Esophagus (tissue), 2 donors: ENCODE results near the gene SCO2. TPM values are rescaled to one million over a fixed set of nuclear protein-coding genes. Genes with fewer than 3 reads are reported as not detected.

Experiments
- H3K27ac ChIP-seq, 2 donors: one replicate each; pipeline ENCODE4 v1.5.1; 2013; ENCODE audit warnings: low read depth in 2 of 2, mild to moderate bottlenecking in 2 of 2, inconsistent platforms in 1 of 2, low read length in 1 of 2, moderate library complexity in 1 of 2
- H3K27me3 ChIP-seq, 2 donors: one replicate each; pipeline ENCODE4 v1.6.1; 2013; ENCODE audit warnings: low read length in 2 of 2, control low read depth in 1 of 2, mild to moderate bottlenecking in 1 of 2; ENCODE audit not compliant: insufficient read depth in 2 of 2, control insufficient read depth in 1 of 2
- H3K36me3 ChIP-seq, 2 donors: one replicate each; pipeline ENCODE4 v1.6.1; 2013; ENCODE audit warnings: low read length in 1 of 2; ENCODE audit not compliant: control insufficient read depth in 2 of 2, insufficient read depth in 2 of 2
- H3K4me1 ChIP-seq, 2 donors: one replicate each; pipeline ENCODE4 v1.6.1; 2013; ENCODE audit warnings: low read length in 1 of 2; ENCODE audit not compliant: control insufficient read depth in 2 of 2, insufficient read depth in 2 of 2
- H3K4me3 ChIP-seq, 2 donors: one replicate each; pipeline ENCODE4 v1.5.1; 2013; ENCODE audit warnings: low read length in 2 of 2, mild to moderate bottlenecking in 2 of 2, low read depth in 1 of 2, moderate library complexity in 1 of 2
- H3K9me3 ChIP-seq, 2 donors: one replicate each; pipeline ENCODE4 v1.6.1; 2013; ENCODE audit warnings: mild to moderate bottlenecking in 2 of 2, low read depth in 1 of 2, low read length in 1 of 2, moderate library complexity in 1 of 2; ENCODE audit not compliant: control insufficient read depth in 2 of 2, insufficient read depth in 1 of 2
- WGBS, 2 donors: extraction: QIAGEN DNeasy Blood & Tissue Kit; methylation state at CpG; one replicate each; pipeline ENCODE4 v1.1.7; 2013; 5-methylcytosine and 5-hydroxymethylcytosine counted together
- polyA plus RNA-seq, 2 donors: library from polyadenylated mRNA; stranded (reverse); fragments of 200-250 nt; gene quantifications; one replicate each; pipeline ENCODE4 v1.2.3, GENCODE V29; 2013
- donor health status: healthy with polysubstance abuse.
- donor health status: Bipolar disorder and iron deficiency.

Gene SCO2
- polyA plus RNA-seq, 2 donors = 0.61 to 3.2 TPM

DNA sequence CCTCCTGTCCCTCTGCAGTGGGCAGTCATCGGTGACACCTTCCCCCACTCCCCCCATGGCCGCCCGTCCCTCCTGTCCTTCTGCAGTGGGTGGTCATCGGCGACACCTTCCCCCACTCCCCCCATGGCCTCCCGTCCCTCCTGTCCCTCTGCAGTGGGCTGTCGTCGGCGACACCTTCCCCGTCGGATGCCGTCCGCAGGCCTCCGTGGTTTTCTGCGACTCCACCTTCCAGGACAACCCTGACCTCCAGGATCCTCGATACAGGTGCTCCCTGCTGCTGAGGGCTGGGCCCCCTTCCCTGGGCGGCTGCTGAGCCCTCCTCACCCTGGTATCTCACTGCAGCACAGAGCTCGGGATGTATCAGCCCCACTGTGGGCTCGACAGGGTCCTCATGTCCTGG, 36.5 kb downstream of the SCO2 start:
- Histone ChIP-seq H3K36me3 (no peaks in the 10 kb centered on the region), H3K9me3 (no peaks in the 10 kb centered on the region), H3K4me1 (peaks cover 0 to 4% of the 10 kb centered on the region in 2 donors), H3K27ac (no peak overlapping the region), H3K4me3 (no peak overlapping the region), H3K27me3 (no peaks in the 10 kb centered on the region)
- 77 to 78% methylated on average over 19 of the region's 19 CpGs for WGBS, 2 donors

DNA sequence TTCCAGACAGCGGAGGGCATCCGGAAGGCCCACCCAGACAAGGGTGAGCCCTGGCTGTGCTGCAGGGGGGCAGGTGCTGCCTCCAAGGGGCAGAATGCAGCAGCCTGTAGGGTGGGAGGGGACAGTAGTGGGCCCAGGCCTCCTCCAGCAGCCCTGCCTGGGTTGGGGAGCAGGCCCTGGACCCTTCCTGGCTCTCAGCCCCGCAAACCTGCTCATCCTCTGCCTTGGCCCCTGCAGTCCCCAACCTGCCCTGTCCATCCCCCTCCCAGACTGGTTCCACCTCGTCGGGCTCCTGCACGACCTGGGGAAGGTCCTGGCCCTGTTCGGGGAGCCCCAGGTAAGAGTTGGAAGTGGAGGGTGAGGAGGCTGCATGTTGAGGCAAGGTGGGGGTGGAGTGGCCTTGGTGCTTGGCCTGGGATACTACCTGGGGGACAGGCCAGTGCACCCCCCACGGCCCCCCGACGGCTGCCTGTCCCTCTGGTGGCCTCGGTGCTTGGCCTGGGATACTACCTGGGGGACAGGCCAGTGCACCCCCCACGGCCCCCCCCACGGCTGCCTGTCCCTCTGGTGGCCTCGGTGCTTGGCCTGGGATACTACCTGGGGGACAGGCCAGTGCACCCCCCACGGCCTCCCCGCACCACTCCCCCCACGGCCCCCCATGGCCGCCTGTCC, 37.3 kb downstream of the SCO2 start:
- Histone ChIP-seq H3K9me3 (no peaks in the 10 kb centered on the region), H3K4me3 (no peak overlapping the region), H3K27me3 (no peaks in the 10 kb centered on the region), H3K36me3 (peaks cover 0 to under 1% of the 10 kb centered on the region in 2 donors), H3K4me1 (peaks cover 0 to 4% of the 10 kb centered on the region in 2 donors), H3K27ac (no peak overlapping the region)
- WGBS, 2 donors = 78 to 85% methylated on average over 14 to 18 of the region's 18 CpGs

DNA sequence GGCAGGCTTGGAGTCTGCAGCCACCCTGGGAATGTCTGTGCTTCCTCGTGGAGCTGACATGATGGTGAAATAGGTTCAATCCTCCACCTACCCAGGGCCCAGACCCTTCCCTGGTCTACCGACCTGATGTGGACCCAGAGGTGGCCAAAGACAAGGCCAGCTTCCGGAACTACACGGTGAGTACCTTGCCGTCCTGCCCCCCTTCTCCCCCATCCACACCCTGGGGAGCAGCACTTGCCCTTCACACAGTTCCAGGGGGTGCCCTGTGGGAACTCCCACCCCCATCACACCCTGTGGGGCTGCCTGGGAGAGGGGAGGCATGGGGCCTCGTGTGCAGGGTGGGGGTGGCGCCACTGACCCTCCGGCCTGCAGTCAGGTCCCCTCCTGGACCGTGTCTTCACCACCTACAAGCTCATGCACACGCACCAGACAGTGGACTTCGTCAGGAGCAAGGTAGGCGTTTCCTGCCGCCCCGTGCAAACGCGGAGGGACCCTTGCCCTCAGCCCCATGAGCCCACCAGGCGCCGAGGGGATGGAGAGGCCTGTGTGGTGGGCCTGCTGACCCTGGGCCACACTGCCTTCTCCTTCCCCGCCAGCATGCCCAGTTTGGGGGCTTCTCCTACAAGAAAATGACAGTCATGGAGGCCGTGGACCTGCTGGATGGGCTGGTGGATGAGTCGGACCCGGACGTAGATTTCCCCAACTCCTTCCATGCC, 38.0 kb downstream of the SCO2 start:
- WGBS, 2 donors = 79 to 80% methylated on average over 23 of the region's 23 CpGs
- Histone ChIP-seq H3K4me3 (no peak overlapping the region), H3K9me3 (no peaks in the 10 kb centered on the region), H3K36me3 (peaks cover 0 to 1% of the 10 kb centered on the region in 2 donors), H3K27me3 (no peaks in the 10 kb centered on the region), H3K27ac (no peak overlapping the region), H3K4me1 (peaks cover 0 to 7% of the 10 kb centered on the region in 2 donors)

DNA sequence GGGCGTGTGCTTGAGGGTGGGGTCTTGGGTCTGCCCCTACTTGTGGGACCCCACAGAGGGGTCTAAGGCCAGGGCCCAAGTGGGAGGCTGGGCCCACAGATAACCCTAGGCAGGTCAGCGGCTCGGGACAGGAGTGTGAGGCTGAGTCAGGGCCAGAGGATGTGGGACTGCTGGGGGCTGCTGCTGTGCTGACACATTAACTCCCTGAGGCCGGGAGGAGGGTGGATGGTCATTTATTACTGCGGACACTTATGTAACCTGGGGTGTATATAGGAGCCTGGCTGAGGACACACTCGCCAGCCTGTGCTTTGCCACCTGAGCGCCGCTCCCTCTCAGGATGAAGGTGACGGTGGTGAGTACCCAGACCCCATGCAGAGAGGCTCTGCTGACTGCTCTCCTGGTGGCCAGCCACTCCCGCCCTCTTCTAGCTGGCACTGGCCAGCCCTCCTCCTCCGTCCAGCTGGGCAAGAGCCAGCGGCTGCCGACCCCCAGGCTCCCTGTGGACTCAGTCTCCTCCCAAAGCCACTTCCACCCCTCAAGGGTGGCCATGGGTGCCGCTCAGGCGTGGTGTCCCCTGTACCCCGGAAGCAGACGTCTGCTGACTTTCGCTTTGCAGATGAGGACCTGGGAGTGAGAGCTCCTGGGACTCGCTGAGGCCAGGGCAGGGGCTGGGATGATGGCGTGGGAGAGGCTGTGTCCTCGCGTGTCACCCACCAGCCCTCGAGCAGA, 38.7 kb downstream of the SCO2 start, which contains the start of gene MIOX:
MIOX (plus strand) TSS at position 299 of the 729 bp plus-strand sequence; CDS start at position 338, 39 bp downstream.
- Histone ChIP-seq H3K9me3 (no peaks in the 10 kb centered on the region), H3K36me3 (peaks cover 0 to 1% of the 10 kb centered on the region in 2 donors), H3K4me3 (no peak within 1 kb of the TSS), H3K4me1 (peaks cover 0 to 7% of the 10 kb centered on the region in 2 donors), H3K27me3 (no peaks in the 10 kb centered on the region), H3K27ac (no peak within 1 kb of the TSS)
- WGBS, 2 donors = 66 to 72% methylated on average over 23 of the region's 23 CpGs

DNA sequence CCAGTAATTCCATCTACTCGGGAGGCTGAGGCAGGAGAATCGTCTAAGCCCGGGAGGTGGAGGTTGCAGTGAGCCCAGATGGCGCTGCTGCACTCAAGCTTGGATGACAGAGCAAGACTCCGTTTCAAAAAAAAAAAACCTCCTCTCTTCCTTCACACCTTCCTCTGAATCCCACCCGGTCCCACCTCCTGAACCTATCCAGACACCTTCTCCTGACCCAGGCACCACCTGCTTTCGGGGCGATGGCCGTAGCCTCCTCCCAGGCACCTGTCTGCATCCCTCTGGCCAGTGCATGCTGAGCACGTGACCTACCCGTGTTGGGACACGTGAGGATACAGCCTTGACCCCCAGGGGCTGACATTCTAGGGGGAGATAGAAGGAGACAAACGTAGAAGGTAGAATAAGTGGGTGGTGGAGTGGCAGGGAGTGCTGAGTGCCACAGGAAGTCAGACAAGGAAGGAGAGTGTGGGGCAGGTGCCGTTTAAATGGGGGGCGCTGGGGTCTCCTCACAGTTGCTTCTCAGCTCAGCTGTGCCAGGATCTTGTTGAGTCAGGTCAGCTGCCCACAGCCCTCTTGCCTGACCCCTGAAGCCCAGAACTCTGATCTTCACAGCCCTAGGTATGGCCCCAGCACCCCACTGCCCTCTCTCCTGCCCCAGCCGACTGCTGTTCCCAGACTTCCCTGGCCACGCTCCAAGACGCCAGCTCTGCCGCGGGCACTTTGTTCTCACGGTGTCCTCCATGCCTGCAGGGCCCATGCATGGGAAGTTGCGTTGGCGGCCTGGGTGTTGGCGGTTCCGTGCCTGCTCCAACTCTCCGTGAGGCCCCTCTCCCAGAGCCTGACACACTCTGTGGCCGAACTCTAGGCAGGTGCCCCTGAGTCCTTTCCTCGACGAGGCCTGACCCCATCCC, 39.9 kb downstream of the SCO2 start:
- H3K4me3 ChIP-seq = no peak overlapping the region
- H3K27me3 ChIP-seq = no peaks in the 10 kb centered on the region
- peaks cover 0 to 1% of the 10 kb centered on the region in 2 donors for H3K36me3 ChIP-seq
- no peak overlapping the region for H3K27ac ChIP-seq
- no peaks in the 10 kb centered on the region for H3K9me3 ChIP-seq
- WGBS, 2 donors = 52 to 55% methylated on average over 29 of the region's 29 CpGs
- H3K4me1 ChIP-seq = peaks cover 0 to 12% of the 10 kb centered on the region in 2 donors

DNA sequence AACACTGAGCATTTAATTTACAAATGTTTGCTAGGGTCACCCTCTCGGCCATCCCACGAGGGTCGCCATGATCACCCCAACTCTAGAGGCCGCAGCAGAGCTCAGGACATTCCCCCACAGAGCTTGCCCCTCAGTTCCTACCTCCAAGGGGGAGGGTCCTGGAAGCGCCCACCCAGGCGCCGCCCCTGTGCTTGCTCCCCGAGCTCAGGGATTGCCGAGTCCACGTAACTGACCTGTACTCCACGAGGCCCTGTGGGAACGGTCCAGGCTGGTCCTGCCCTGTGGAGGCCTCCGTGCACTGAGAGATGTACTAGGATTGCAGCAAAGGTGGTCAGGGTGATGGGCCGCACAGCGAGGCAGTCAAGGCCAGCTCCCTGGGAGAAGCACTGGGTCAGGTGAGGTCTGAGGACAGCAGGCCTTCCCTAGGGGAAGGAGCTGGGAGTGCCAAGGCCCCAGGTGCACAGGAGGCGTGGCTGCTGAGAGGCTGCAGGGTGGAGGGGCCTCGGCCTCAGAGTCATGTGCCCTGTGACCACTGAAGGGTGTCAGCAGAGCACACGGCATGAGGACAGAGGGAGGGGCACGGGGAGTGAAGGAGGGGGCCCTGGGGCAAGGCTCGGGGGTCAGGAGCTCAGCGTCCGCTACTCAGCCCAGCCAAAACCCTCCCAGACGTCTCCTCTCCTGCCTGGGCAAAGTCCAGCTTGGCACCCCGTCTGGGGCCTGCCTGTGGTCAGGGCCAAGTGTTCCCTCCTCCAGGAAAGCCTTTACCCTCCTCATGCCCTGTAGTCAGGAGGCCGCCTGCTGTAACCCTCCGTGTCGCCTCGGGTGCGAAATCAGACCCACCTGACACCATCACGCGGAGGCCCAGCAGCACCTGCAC, 41.2 kb downstream of the SCO2 start:
- no peaks in the 10 kb centered on the region for H3K27me3 ChIP-seq

DNA sequence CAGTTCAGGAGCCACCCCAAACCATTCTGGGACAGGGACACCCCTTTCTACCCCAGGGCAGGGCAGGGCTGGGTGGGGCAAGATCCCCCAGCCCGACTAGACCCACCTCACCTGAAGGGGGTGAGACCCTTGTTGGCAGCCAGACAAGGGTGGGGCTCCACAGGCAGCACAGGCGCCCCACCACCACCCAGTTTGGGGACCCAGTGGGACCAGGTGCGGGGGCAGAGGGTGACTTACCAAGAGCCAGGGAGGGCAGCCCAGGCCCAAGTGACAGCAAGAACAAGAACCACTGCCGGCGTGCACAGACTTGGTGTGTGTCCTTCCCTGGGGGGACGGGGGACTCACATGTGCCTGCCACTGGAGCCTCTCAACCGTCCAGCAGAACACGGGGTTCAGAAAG, 41.8 kb downstream of the SCO2 start:
- H3K27ac ChIP-seq = no peak overlapping the region
- H3K36me3 ChIP-seq = peaks cover 0 to 1% of the 10 kb centered on the region in 2 donors
- peaks cover 0 to 12% of the 10 kb centered on the region in 2 donors for H3K4me1 ChIP-seq
- H3K27me3 ChIP-seq = no peaks in the 10 kb centered on the region
- no peak overlapping the region for H3K4me3 ChIP-seq
- H3K9me3 ChIP-seq = no peaks in the 10 kb centered on the region
- WGBS, 2 donors = 80 to 81% methylated on average over 8 of the region's 8 CpGs

More for the DNA sequence above, 41.2 kb downstream of the SCO2 start:
- WGBS, 2 donors = 75 to 84% methylated on average over 31 of the region's 31 CpGs
- Histone ChIP-seq H3K27ac (no peak overlapping the region), H3K36me3 (peaks cover 0 to 1% of the 10 kb centered on the region in 2 donors), H3K9me3 (no peaks in the 10 kb centered on the region), H3K4me1 (peaks cover 0 to 12% of the 10 kb centered on the region in 2 donors), H3K4me3 (no peak overlapping the region)

DNA sequence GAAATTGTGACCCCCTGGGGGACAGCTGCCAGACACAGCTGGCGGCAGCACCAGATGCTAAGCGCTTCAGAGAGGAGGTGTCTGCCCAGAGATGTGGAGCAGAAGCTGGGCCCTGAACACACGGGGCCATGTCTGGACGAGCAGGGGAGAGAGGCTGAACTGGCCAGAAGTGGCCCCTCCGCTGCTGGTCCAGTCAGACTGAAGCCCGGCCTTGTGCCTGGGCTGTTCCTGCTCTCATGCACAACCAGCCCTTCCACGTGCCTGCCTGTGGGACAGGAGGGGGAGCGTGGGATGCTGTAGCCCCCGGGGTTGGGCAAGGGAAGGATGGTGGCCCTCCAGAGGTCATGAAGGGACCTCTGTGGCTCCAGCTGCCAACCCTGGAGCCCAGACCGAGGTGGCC, 42.3 kb downstream of the SCO2 start:
- Histone ChIP-seq H3K27me3 (no peaks in the 10 kb centered on the region), H3K36me3 (peaks cover 0 to 1% of the 10 kb centered on the region in 2 donors), H3K27ac (no peak overlapping the region), H3K4me3 (no peak overlapping the region), H3K4me1 (peaks cover 0 to 12% of the 10 kb centered on the region in 2 donors), H3K9me3 (no peaks in the 10 kb centered on the region)
- 77 to 83% methylated on average over 10 of the region's 10 CpGs for WGBS, 2 donors
